HG03460 (cell line): ENCODE data around the gene TBCK.

Source experiments
- ATAC-seq: cut with Tn5 transposase; IDR thresholded peaks from one replicate; pipeline ENCODE4 v1.9.1; 2021; ENCODE audit not compliant: unreplicated experiment

The TBCK gene

DNA sequence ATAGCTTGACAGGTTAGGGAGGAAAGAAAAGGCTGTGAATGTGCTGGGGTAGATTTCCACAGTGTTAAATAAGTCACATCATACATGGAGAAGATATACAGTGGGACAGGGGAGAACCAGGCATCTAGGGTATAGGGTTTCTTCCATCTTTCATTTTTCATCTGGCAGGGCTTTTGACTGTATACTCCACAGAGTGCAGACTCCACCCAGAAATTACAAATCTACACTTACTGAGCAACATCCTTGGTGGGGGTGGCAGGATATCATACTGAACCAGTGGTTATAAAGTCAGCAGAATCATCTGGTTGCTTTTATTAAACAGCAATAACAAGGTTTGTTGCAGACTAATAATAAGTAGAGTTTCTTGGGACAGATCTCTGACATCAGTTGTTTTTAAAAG is 266.5 kb downstream of the TBCK start:
- no peak for ATAC-seq

DNA sequence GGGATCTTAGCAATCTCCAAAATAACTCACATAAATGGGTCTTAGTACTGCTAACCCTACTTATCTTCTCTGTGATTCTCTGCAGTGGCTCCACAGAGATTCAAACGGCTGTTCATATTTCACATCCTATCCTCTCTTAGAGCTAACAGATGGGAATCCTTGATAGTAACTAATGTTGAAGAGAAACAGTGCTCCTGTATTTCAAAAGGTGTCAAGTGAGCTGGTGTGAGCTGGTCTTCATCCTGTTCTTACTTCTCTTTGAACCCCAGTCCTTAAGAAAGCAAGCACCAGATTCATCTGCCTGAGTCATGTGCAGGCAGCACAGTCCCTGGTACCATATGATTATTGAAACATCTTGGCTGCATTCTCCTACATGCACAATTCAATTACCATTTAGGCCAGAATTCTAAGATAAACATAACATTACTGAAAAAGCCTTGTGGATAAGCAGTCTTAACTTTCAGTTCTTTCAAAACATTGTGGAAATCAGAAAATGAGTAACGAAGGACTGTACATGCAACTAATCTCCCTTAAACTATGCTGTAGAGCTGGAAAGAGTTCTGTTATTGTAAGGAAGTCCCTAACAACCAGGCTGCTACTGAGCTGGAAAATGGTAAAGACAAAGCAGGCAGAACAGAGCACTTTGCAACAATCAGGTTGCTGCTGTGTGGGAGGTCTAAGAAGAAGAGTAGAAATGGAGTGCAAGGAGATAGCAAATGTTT is 267.6 kb downstream of the TBCK start:
- no peak for ATAC-seq

DNA sequence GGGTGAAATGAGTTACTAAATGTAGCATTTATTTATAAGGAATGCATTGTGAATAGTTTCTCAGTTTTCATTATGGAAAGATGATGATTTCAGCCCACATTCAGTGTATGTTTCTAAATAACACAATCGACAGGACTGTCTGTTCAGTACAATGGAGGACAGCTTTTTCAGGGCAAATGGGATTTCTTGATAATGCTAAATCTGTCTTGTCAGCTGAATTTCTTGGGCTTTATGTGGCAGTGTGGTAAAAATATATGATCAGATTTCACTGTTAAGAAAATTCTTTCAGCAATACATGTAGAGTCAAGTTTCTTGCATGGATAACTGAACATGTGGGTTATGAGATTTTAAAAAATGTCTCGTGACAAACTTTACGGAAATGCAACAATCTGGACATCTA is 269.9 kb downstream of the TBCK start:
- no peak for ATAC-seq

DNA sequence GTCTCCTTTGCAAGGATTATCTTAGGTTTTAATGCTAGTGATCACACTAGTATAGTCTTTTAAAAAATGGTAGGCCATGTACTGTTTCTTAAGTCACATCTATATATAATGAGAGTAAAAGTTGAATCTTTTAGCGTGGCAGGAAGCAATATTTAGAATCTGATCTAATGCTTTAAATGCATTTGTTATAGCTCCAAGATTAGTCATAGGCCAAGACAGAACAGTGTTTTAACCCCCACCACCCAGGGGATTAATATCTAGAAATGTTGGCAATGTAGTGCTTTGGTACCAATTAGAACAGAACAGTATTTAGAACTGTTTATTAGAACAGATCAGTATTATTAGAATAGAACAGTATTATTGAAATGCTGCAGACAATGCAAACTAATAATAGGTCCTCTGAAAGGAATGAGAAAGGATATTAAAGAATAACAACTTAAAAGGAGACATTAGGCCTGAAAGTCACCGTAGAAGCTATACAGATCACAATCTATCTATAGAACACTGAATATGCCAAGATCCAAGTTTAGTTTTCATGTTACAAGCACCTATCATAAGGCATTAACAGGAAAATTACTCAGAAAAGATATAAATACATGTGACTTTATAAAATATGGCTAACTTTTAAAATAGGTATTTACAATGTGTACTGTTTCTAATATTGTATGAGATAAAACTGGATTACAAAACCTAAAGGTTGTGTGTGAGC is 274.6 kb downstream of the TBCK start:
- no peak for ATAC-seq

DNA sequence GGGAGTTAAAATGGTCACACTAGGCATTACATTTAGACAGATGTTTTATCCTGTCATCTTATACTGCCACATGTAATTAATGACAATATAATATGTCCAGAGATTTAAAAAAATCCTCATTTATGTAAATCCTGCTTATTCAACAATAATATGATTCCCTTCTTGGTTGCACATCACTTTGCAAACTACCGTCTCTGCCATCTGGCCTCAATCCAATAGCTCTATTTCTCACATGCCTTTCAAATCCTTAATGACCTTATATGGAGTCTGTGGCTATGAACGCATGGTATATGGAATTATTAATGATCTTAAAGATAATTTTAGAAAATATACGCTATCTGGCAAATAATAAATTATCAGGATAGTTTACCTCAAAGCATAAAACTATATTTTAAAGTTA is 276.2 kb downstream of the TBCK start:
- no peak for ATAC-seq

DNA sequence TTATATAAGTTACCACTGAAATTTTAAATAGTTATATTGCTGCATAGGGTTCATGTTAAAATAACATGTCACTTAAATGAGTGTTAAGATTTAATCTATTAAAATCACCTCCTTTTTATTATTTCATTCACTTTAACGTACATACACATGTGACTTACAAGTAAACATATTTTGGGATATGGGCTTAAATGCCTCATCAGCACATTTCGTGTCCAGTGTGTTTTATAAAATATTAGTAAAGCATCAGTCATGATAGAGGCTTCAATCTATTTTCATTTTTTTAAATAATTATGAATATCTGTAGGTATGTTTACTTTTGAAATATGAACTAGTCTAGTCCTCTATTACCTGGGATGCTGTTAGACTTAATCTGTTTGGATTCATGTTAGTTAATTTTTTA is 277.1 kb downstream of the TBCK start:
- ATAC-seq, result no peak

DNA sequence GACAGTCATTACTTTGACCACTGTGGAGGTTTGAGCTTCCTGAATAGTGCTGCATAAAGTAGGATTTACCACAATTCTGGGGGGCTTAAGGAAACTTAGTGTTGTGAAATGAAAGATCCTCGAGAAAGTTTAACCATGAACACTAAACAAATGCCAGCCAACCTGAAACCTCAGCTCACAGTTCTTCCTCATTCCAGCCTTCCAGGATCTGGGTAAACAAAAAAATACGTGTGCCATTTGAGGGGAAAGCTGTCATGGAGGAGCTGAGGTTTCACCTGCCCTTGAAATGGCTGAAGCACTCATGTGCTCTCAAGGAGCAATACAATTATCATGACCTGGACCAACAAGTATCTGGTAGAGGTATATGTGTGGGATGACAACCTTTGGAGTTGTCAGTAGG is 278.0 kb downstream of the TBCK start:
- ATAC-seq, result no peak

DNA sequence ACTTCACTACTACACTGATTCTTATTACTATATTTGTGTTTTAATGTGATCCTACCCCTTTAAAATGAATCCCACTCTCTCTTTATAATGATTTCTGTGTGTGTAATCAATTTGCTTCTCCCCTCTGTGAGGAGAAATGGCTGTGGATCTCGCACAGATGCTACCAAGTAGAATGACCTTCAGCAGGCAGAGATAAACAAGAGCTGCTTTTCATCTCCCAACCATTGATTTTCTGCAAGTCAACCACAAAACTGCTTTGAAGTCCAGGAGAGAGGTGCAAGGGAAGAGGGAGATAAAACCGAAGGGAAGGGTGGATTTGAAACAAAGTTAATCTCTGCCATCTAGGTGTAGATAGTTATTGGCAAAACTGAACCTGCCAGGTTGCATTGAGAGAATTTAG is 279.2 kb downstream of the TBCK start:
- ATAC-seq, result no peak

DNA sequence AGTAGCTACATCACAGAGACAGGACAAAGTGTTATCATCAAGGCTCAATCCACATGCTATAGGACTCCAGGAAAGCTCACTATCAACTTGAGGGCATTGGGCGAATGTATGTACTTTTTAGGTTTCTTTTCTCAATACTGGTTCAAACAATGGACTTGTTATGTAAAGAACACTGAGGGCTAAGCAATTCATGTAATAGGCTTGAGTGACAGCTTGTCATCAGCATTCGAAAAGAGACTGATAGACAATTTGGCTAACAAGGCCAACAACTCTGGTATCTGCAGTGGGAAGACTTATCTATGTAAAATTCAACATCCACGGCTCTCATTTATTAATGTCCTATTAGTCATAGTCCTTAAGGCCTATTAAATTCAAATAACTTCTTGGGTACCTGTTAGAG is 279.7 kb downstream of the TBCK start:
- no peak for ATAC-seq

DNA sequence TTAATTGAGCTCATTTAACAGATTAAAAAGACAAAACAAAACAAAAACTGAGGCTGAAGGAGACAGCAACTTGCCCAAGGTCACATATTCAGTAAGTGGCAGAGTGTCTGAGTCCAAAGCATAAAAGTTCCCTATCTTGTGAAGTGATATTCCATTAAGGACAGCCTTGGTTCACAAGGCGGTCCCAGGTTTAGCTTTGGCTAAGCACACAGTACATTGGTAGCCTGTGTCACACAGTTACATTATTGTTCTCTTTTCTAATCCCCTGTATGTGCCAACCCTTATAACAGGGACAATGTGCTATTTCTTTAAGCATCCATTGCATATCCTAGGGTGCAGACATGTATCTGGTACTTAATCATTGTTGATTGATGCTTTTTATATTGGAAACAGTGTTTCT is 280.8 kb downstream of the TBCK start:
- ATAC-seq, result no peak

DNA sequence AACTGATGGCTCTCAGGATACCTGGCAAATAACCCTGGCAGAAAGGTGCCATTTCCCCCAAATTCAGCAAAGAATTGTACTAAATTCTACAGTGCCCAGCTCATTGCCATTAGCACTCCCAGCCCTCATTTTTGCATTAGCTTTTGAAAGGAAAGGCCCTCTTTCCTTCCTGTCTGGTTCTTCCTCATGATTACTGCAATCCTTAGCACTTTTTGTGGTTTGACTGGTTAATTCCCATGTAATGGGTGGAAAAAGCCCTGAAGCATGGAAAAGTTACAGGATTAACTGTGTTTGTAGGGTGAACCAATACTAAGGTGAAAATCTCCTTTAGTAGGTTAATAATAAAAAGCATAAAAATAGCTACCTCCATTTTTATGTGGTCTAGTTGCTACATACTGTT is 281.3 kb downstream of the TBCK start:
- no peak for ATAC-seq

DNA sequence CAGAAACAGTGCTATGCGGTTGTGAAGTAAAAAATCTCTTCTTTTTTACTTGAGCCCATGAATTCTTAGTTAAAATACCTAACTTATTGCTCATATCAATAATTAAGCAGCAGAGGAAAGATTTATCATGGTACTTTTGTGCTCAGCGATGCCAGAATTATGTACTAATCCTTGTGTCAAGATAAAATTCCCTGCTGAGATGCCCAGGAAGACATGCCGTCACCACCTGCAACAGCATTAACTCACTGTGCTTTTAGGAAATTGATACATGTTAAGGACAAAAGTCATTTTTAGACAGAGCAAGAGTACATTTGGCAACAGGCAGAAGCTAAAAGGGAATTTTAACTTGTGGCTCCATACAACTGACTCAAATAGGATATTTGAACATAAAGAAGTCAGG is 281.8 kb downstream of the TBCK start:
- no peak for ATAC-seq

DNA sequence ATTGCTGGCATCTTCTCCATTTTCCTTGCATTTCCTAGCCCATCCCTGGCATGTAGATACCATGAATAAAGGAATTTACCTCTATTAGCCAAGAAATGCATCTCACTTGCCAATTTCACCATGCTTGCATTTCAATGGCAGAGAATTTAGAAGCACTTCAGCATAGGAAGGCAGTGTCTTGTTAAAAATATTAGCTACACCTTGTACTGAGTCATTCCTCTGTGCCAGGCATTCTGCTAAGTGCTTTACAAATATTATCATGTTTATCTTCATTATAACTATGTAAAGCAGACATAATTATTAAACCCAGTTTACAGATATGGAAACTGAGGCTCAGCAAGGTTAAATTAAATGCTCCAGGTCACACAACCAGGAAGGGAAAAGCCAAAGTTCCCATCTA is 282.5 kb downstream of the TBCK start:
- no peak for ATAC-seq

DNA sequence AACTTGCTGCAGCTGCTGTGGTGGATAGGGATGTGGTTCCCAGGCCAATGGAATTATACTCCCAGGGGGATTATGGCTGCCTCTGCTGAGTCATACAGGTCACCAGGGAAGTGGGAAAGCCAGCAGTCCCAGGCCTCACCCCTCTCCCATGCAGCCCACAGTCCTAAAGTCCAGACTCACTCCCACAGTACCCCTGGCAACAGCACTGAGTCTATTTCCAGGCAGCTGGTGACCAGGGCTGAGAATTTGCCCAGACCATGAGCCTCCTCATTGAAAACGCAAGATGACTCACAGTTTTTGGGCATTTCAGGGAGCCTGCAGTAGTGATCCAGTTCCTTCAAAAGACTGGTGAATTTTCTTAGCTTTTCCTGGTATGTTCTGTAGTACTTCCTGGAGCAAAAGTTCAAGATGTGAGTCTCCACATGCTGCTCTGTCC is 283.1 kb downstream of the TBCK start:
- no peak for ATAC-seq

DNA sequence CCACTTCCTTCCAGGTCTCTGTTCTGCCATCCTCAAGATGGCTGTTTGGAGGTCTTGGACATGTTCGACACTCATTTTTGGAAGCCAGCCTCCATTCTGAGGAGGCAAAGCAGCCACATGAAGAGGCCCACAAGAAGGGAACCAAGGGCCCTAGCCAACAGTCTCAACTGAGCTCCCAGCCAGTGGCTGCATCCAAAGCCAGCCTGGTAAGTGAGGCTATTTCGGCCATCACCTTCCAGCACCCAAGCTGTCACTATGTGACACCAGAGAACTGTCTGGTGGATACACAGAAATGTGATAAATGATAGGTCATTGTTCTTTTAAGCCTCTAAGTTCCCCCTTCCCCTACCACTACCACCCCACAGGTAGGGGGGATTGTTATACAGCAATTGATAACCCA is 293.6 kb downstream of the TBCK start:
- ATAC-seq, result no peak

DNA sequence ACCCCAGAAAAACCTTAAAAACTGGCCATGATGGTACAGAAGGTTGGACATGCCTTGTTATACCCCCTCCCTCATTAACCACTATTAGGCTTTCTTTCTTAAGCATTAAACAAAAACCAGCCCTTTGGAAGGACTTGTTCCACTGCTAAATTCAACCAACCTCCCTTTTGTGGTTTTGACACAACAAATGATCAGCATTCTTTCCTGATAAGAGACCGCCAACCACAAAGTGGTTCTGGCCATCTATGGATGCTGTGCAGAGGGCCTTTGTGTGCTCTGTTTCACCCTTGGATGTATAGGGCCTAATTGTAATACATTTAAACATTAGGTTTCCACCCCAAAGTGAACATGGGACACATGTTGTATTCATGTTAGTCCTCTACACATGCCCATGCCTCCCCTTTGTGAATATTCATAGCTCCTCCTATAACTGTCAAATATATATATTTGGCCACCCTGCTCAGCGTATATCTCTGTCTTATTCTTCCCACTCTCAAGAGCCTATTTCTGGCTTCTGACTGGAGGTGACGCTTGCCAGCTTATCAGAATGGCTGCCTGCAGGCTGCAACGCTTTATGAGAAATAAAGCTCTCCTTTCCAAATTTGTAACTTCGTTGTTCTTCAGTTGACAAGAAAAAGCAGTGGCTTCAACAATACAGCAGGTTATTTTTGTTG is 294.1 kb downstream of the TBCK start:
- ATAC-seq, result no peak

DNA sequence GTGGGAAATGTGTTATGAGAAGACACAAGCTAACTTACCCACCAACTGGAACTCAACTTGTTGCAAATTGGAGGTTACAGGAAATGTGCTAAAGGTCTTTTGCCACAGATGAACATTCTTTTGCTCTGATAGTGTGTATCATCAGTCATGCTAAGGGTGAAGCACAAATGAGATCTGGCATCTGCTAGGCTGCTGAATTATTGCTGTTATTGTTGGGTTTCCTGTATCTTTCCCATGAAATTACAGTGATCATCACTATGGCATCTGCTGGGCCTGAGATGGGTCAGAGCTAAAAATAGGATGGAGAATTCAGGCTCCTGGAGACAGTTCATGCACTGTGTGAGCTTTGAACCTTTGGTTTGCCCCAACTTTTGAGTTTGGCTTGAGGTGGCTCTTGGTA is 296.2 kb downstream of the TBCK start:
- ATAC-seq, result no peak

DNA sequence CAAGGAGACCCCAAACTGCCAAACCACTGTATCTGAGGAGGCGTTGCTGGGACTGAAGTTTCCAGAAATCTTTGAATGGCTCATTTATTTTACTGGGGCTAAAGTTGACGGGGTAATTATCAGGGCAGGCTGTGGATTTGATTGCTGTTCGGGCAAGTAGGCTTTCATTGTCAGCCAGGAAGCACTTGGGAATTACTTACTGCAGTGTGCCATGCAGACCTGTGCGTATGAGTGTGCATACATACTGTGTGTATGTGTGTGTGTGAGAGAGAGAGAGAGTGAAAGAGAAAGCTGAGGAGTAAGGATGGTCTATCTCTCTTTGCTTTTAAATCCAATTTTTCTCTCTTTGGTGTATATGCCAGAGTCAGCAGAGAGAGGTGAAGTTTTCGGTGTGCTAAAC is 298.0 kb downstream of the TBCK start:
- no peak for ATAC-seq

DNA sequence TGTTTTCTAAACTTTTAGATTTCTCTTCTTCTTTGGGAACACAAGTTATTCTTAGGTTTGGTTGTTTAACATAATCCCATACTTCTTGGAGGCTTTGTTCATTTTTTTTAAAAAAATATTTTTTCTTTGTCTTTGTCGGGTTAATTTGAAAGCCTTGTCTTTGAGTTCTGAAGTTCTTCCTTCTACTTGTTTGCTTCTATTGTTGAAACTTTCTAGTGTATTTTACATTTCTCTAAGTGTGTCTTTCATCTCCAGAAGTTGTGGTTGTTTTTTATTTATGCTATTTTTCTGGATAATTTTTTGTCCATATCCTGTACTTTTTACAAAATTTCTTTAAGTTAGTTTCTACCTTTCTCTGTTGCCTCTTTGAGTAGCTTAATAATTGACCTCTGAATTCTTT is 304.6 kb downstream of the TBCK start:
- no peak for ATAC-seq

DNA sequence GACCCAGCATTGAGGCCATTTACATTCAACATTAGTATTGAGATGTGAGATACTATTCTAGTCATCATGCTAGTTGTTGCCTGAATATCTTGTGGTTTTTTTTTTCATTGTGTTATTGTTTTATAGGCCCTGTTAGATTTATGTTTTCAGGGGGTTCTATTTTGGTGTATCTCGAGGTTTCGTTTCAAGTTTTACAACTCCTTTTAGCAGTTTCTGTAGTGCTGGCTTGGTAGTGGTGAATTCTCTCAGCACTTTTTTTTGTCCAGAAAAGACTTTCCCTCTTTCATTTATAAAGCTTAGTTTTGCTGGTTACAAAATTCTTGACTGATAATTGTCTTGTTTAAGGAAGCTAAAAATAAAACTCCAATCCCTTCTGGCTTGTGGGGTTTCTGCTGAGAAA is 305.2 kb downstream of the TBCK start:
- ATAC-seq, result no peak

DNA sequence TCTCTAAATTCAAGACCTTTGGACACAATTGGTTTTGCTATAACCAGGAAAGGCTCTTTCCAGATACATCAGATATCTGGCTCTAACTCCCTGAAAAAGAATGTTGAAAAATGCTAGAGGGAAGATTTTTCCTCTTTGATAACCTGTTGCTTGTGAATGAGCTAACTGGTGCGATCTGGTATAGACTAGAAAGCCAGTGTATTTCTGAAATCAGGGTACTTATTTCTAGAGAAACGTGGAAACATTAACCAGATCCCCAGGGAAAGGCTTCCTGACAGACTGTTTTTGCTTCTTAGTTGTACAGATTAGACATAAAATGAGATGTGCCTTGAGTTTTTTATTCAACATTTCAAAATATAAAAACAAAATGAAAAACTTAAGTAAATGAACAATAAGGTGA is 313.0 kb downstream of the TBCK start:
- no peak for ATAC-seq
